K562 (cell line): ENCODE results near the gene SMAD4. TPM values are rescaled to one million over a fixed set of nuclear protein-coding genes. Genes with fewer than 3 reads are reported as not detected.

Experiments used
- ATAC-seq: fragments of 200-7000 bp; cut with Tn5 transposase; 3 replicates; pipeline ENCODE4 v1.9.1; 2020; ENCODE audit warnings: moderate library complexity
- BruUV-seq: library from RNA; stranded (reverse); fragments of 400-500 nt; replicated peaks from 2 replicates; lab custom pipeline; 2021; lab: Mats Ljungman, UMichigan
- CTCF ChIA-PET: fragments of 300-600 bp; formaldehyde crosslinking; extraction: SDS; loops from one replicate; lab custom pipeline; 2021; ENCODE audit warnings: low intra/inter-chr PET ratio; lab: Yijun Ruan, JAX
- POLR2A ChIA-PET: fragments of 300-600, 350-650 bp; sonication (Branson Sonifier 250); formaldehyde crosslinking; extraction: SDS; loops from one replicate; lab custom pipeline; 2021; ENCODE audit warnings: antibody characterized with exemption, inconsistent platforms; lab: Yijun Ruan, JAX
- DNase-seq, 4 experiments: peaks; one replicate each; pipeline versions ENCODE4 v3.0.0 to v3.0.0-alpha.2; 2011 to 2018; ENCODE audit warnings: low spot score in 3 of 4, mixed read lengths in 3 of 4; ENCODE audit errors: extremely low read depth in 1 of 4
- FAIRE-seq: peaks from 2 replicates; lab custom pipeline; 2011; peaks lifted over from hg19 to GRCh38; lab: Jason Lieb, UNC
- H2AFZ ChIP-seq: 2 replicates; pipeline ENCODE4 v1.6.0; 2011; ENCODE audit warnings: low read depth, low read length, control low read depth, inconsistent platforms
- H3K27ac ChIP-seq: fragments of 200-600 bp; 3 replicates; pipeline ENCODE4 v1.8.0; 2011; ENCODE audit warnings: low read depth, mild to moderate bottlenecking, control low read depth, inconsistent platforms, low read length, moderate library complexity, mixed read lengths; ENCODE audit errors: extremely low read depth
- H3K27me3 ChIP-seq, 2 experiments: fragments of 300-600 bp in 1 of 2; 2 replicates in 1 of 2; 3 replicates in 1 of 2; pipeline versions ENCODE4 v1.6.0 to v1.8.0; 2011; ENCODE audit warnings: inconsistent platforms in 2 of 2, low read length in 2 of 2, mild to moderate bottlenecking in 1 of 2, mixed read lengths in 1 of 2, moderate library complexity in 1 of 2; ENCODE audit not compliant: control insufficient read depth in 2 of 2, insufficient read depth in 2 of 2
- H3K36me3 ChIP-seq: fragments of 300-600 bp; 3 replicates; pipeline ENCODE4 v1.8.0; 2011; ENCODE audit warnings: mild to moderate bottlenecking, low read length, inconsistent platforms; ENCODE audit not compliant: control insufficient read depth, insufficient read depth
- H3K4me1 ChIP-seq, 2 experiments: fragments of 200-600 bp in 1 of 2; replicated peaks in 1 of 2; 2 replicates in 1 of 2; 3 replicates in 1 of 2; pipeline versions ENCODE4 v1.5.1 to v1.8.0; 2011; ENCODE audit warnings: inconsistent platforms in 2 of 2, low read length in 2 of 2, mild to moderate bottlenecking in 1 of 2, mixed read lengths in 1 of 2, moderate library complexity in 1 of 2; ENCODE audit not compliant: control insufficient read depth in 2 of 2, insufficient read depth in 2 of 2
- H3K4me2 ChIP-seq: 2 replicates; pipeline ENCODE4 v1.6.1; 2011; ENCODE audit warnings: low read length, control low read depth, inconsistent platforms, mixed read lengths; ENCODE audit not compliant: insufficient read depth
- H3K4me3 ChIP-seq: fragments of 200-600 bp; sonication (generic), shearing (Covaris generic); 2 replicates; pipeline ENCODE4 v1.5.1; 2016; ENCODE audit warnings: control low read depth, inconsistent platforms
- H3K79me2 ChIP-seq: fragments of 200-600 bp; 3 replicates; pipeline ENCODE4 v1.8.0; 2011; ENCODE audit warnings: low read length, inconsistent platforms; ENCODE audit not compliant: control insufficient read depth, insufficient read depth
- H3K9ac ChIP-seq, 2 experiments: 2 replicates each; pipeline versions ENCODE4 v1.6.0 to v1.6.1; 2011; ENCODE audit warnings: low read depth in 2 of 2, low read length in 2 of 2, control low read depth in 1 of 2, inconsistent platforms in 1 of 2, mild to moderate bottlenecking in 1 of 2, mixed read lengths in 1 of 2; ENCODE audit not compliant: insufficient read depth in 1 of 2
- H3K9me1 ChIP-seq: one replicate; pipeline ENCODE4 v1.6.0; 2011; ENCODE audit warnings: inconsistent platforms, mild to moderate bottlenecking, low read length, moderate library complexity; ENCODE audit not compliant: control insufficient read depth, insufficient read depth
- H3K9me3 ChIP-seq: replicated peaks from 2 replicates; pipeline ENCODE4 v1.5.1; 2011; ENCODE audit warnings: low read depth, low read length, inconsistent platforms; ENCODE audit not compliant: control insufficient read depth, insufficient read depth
- H4K20me1 ChIP-seq: replicated peaks from 2 replicates; pipeline ENCODE4 v1.6.1; 2011; ENCODE audit warnings: low read length, inconsistent platforms, mixed read lengths; ENCODE audit not compliant: control insufficient read depth, insufficient read depth
- KAT2B ChIP-seq: IDR thresholded peaks from one replicate; pipeline ENCODE4 v1.6.1; 2012; ENCODE audit warnings: low read depth, mild to moderate bottlenecking, control low read depth, inconsistent platforms, low read length, moderate library complexity
- MEIS2 ChIP-seq: fragments of 450-650 bp; IDR thresholded peaks from 2 replicates; pipeline ENCODE4 v1.6.1; 2014; ENCODE audit warnings: mild to moderate bottlenecking; ENCODE audit not compliant: partially characterized antibody
- RFX1 ChIP-seq: fragments of 450-650 bp; IDR thresholded peaks from 2 replicates; pipeline ENCODE4 v1.6.1; 2016; ENCODE audit warnings: mild to moderate bottlenecking, moderate library complexity
- SMAD3 ChIP-seq: fragments of 450-650 bp; formaldehyde crosslinking; conservative IDR thresholded peaks from 2 replicates; pipeline ENCODE4 v1.4.0; 2020; ENCODE audit warnings: mild to moderate bottlenecking
- WGBS: fragments of 100-300 bp; shearing (Covaris generic); methylation state at CpG from one replicate; pipeline ENCODE4 v1.1.6; 2016; ENCODE audit warnings: low coverage, mixed read lengths; ENCODE audit not compliant: insufficient coverage; ENCODE audit errors: missing lambda C conversion rate; 5-methylcytosine and 5-hydroxymethylcytosine counted together
- in situ Hi-C: fragments of 300-500 bp; cut with MboI; formaldehyde crosslinking; loops from 4 replicates; pipeline ENCODE4 v1.15.0; 2018; ENCODE audit warnings: inconsistent platforms, mixed read lengths
- intact Hi-C: fragments of 100-400 bp; cut with micrococcal nuclease; formaldehyde crosslinking; loops from 2 replicates; pipeline ENCODE4 v1.14.2; 2022
- polyA plus RNA-seq, 8 experiments: library from polyadenylated mRNA; depleted of rRNA in 4 of 8; stranded (reverse) in 5 of 8; unstranded in 3 of 8; fragments of >200 nt; fragmentation: Nextera tagmentation in 2 of 8; fragmentation: Illumina TruSeq in 1 of 8; extraction: Ambion mirVana in 2 of 8; extraction: Trizol in 1 of 8; gene quantifications; 2 replicates each; pipeline versions ENCODE4 v1.2.1 to v1.2.3, GENCODE V29; 2011 to 2014; ENCODE audit warnings: inconsistent platforms in 1 of 8, missing spikeins in 1 of 8
- total RNA-seq, 7 experiments: library from RNA; depleted of rRNA in 6 of 7; stranded (reverse); fragments of >200 nt in 6 of 7; fragmentation: Illumina TruSeq in 2 of 7; extraction: Trizol in 2 of 7; gene quantifications; 2 replicates each; pipeline versions ENCODE4 v1.2.1 to v1.2.3, GENCODE V29; 2011 to 2021; ENCODE audit warnings: low replicate concordance in 1 of 7
- TF ChIP-seq, protein P1 (sequence below), 2 experiments: fragments of 450-650 bp; IDR thresholded peaks; 2 replicates each; pipeline ENCODE4 v1.6.1; 2018; ENCODE audit warnings: mild to moderate bottlenecking in 2 of 2, low read depth in 1 of 2; ENCODE audit not compliant: partially characterized antibody in 2 of 2

The SMAD4 gene
- total and polyA plus RNA-seq, 9 of the 15 experiments (the other 6 are each of a cell fraction or from before 2014, with no cell fraction given), result 5.7 to 55.0 (median 39.4) TPM

DNA sequence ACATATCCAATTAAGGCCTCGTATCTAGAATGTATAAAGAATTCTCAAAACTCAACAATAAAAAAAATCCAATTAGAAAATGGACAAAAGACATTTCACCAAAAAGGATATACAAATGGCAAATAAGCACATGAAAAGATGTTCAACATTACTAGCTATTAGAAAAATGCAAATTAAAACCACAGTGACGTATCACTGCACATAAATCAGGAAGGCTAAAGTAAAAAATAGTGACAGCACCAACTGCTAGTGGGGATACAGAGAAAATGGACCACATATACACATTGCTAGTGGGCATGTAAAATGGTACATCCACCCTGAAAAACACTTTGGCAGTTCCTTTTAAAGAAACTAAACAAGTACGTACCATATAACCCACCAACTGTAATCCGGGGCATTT is 59.7 kb downstream of the SMAD4 start:
- Histone ChIP-seq H3K9ac (no peak overlapping the region), H3K79me2 (no peaks in the 10 kb centered on the region), H3K9me1 (no peaks in the 10 kb centered on the region), H4K20me1 (no peaks in the 10 kb centered on the region), H2AFZ (no peak overlapping the region), H3K9me3 (0 out of 2 replicates have a peak, but pooled peaks cover 4% of the 10 kb centered on the region), H3K4me3 (no peak overlapping the region), H3K4me1 (no peaks in the 10 kb centered on the region), H3K4me2 (no peak overlapping the region), H3K36me3 (peaks cover 10% of the 10 kb centered on the region; the same call in 2 of the 3 replicates), H3K27me3 (no peaks in the 10 kb centered on the region), H3K27ac (no peak overlapping the region)
- 53% methylated on average over 4 of the region's 4 CpGs for WGBS
- FAIRE-seq (no peak), DNase-seq (no peak), ATAC-seq (no peak)
- in situ Hi-C loops, result no loop called here
- POLR2A ChIA-PET, result interaction anchor here (1.0 kb wide), 1 partner anchor 8 kb away, joined by 3 read pairs; no protein-coding TSS in a partner anchor
- BruUV-seq, result no TSS peak
- intact Hi-C loops, result no loop called here
- CTCF ChIA-PET, result no interaction called here
- TF ChIP-seq KAT2B (no peak), MEIS2 (peak; percentile 18)
- TF ChIP-seq, all 486 proteins: peak for 1

DNA sequence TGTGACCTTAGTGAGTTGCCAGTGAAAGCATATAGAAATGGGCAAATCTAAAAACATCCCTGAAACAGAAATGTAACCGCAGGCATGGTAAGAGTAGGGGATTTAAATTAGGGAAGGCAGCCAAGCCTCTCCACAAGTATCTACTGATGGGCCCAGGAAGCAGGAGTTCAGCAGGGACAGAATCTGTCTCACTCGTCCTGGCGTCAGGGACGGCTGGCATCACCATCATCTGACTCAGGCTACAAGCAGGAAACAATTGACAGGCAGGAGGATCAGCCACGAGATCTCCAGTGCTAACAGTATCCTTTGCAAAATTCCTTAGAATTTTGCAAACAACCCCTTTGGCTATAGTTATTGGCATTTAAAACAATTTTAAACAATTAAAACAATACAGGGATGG is 61.3 kb downstream of the SMAD4 start:
- 0 out of 2 replicates have a peak, but pooled peaks cover 4% of the 10 kb centered on the region for H3K9me3 ChIP-seq
- no peaks in the 10 kb centered on the region for H3K79me2 ChIP-seq
- intact Hi-C loops, result no loop called here
- no peak overlapping the region for H2AFZ ChIP-seq
- no peak overlapping the region for H3K9ac ChIP-seq
- H3K4me2 ChIP-seq, result no peak overlapping the region
- BruUV-seq, result no TSS peak
- no peaks in the 10 kb centered on the region for H3K4me1 ChIP-seq
- H3K9me1 ChIP-seq, result no peaks in the 10 kb centered on the region
- H3K4me3 ChIP-seq, result no peak overlapping the region
- TF ChIP-seq RFX1 (no peak), SMAD3 (CRISPR knock-in tag) (no peak)
- TF ChIP-seq, protein P1, sequence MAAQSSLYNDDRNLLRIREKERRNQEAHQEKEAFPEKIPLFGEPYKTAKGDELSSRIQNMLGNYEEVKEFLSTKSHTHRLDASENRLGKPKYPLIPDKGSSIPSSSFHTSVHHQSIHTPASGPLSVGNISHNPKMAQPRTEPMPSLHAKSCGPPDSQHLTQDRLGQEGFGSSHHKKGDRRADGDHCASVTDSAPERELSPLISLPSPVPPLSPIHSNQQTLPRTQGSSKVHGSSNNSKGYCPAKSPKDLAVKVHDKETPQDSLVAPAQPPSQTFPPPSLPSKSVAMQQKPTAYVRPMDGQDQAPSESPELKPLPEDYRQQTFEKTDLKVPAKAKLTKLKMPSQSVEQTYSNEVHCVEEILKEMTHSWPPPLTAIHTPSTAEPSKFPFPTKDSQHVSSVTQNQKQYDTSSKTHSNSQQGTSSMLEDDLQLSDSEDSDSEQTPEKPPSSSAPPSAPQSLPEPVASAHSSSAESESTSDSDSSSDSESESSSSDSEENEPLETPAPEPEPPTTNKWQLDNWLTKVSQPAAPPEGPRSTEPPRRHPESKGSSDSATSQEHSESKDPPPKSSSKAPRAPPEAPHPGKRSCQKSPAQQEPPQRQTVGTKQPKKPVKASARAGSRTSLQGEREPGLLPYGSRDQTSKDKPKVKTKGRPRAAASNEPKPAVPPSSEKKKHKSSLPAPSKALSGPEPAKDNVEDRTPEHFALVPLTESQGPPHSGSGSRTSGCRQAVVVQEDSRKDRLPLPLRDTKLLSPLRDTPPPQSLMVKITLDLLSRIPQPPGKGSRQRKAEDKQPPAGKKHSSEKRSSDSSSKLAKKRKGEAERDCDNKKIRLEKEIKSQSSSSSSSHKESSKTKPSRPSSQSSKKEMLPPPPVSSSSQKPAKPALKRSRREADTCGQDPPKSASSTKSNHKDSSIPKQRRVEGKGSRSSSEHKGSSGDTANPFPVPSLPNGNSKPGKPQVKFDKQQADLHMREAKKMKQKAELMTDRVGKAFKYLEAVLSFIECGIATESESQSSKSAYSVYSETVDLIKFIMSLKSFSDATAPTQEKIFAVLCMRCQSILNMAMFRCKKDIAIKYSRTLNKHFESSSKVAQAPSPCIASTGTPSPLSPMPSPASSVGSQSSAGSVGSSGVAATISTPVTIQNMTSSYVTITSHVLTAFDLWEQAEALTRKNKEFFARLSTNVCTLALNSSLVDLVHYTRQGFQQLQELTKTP (IDR thresholded peaks at IDR 0.05; ENCODE audit: low read depth in 1 of 2, partially characterized antibody in 2 of 2), result no peak
- CTCF ChIA-PET, result no interaction called here
- FAIRE-seq (no peak), ATAC-seq (no peak), DNase-seq (no peak)
- no peak overlapping the region for H3K27ac ChIP-seq
- POLR2A ChIA-PET, result no interaction called here
- H3K27me3 ChIP-seq, result no peaks in the 10 kb centered on the region
- in situ Hi-C loops, result no loop called here
- WGBS, result 5% methylated on average over 4 of the region's 5 CpGs
- H4K20me1 ChIP-seq, result no peaks in the 10 kb centered on the region
- H3K36me3 ChIP-seq, result no peaks in the 10 kb centered on the region
